22Rv1 (cell line): ENCODE data around the gene LRRC56.

ENCODE experiments used
- H3K27ac ChIP-seq: fragments of 450-650 bp; 2 replicates; pipeline ENCODE4 v1.5.1; 2017
- CTCF ChIP-seq: fragments of 450-650 bp; IDR thresholded peaks from 2 replicates; pipeline ENCODE4 v1.5.1; 2017; ENCODE audit warnings: mild to moderate bottlenecking
- ZFX ChIP-seq: fragments of 450-650 bp; IDR thresholded peaks from 2 replicates; pipeline ENCODE4 v1.6.1; 2017; ENCODE audit warnings: antibody characterized with exemption, borderline replicate concordance

LRRC56 gene

GRCh38 chr11:536841-537621, at the start of gene LRRC56:
TSS of gene LRRC56 (plus strand) at chr11:537527. CDS start at chr11:540685, 3,158 bp downstream.
- peak within 1 kb of the TSS; percentile 99 for H3K27ac ChIP-seq
- no peak for TF ChIP-seq CTCF
- TF ChIP-seq ZFX = no peak

- TF ChIP-seq ZFX (no peak), CTCF (no peak)
- no peak overlapping the region for H3K27ac ChIP-seq
These were observed 49.7 kb upstream of the LRRC56 start for GRCh38 chr11:487571-488021.

GRCh38 chr11:488062-488461, 49.3 kb upstream of the LRRC56 start:
- TF ChIP-seq ZFX = no peak
- TF ChIP-seq CTCF = no peak
- no peak overlapping the region for H3K27ac ChIP-seq

- no peak overlapping the region for H3K27ac ChIP-seq
These were observed 48.7 kb upstream of the LRRC56 start for GRCh38 chr11:488579-488978.

GRCh38 chr11:488992-489391, 48.3 kb upstream of the LRRC56 start:
- TF ChIP-seq ZFX (no peak), CTCF (no peak)
- H3K27ac ChIP-seq = no peak overlapping the region

More at GRCh38 chr11:488579-488978, 48.7 kb upstream of the LRRC56 start:
- no peak for TF ChIP-seq ZFX
- TF ChIP-seq CTCF = no peak

- no peak overlapping the region for H3K27ac ChIP-seq
- TF ChIP-seq ZFX (no peak), CTCF (no peak)
These were observed 47.6 kb upstream of the LRRC56 start for GRCh38 chr11:489610-490185.
